ENCODE measurements around the gene LYL1. TPM values are rescaled to one million over a fixed set of nuclear protein-coding genes. Genes with fewer than 3 reads are reported as not detected.

The LYL1 gene
- total RNA-seq, 4 donors from 2014 or later = 21.1 to 43.5 (median 25.8) TPM

DNA sequence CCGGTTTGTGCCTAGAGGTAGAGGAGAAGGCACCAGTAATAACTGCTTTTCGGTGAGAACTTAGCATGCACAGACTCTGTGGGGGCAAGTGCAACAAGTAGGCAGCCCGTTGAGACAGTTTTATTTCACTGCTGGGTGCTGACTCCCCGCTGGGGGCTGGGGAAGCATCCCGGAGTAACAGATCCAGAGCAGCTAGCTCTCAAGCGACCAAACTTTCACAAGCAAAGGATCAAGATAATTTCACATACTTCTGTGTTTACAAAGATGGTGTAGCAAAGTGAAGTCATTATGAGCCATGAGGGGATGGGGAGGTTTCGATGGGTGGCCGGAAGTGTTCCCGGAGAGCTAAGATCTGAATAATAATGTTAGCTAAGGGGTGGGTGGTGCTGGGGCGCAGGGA, 18.2 kb upstream of the LYL1 start:
- Histone ChIP-seq H3K9me3 (no peaks in the 10 kb centered on the region), H3K4me1 (peaks cover 0 to 59% (median 23%) of the 10 kb centered on the region in 4 donors), H3K4me3 (no peak overlapping the region), H3K36me3 (peaks cover 0 to 5% (median 0%) of the 10 kb centered on the region in 3 donors), H3K27ac (peak overlapping the region in 1 of 4 donors; percentile 30), H3K27me3 (no peaks in the 10 kb centered on the region)
- TF ChIP-seq EP300 (IDR thresholded peaks at IDR 0.05) = no peak
- TF ChIP-seq, protein P1, sequence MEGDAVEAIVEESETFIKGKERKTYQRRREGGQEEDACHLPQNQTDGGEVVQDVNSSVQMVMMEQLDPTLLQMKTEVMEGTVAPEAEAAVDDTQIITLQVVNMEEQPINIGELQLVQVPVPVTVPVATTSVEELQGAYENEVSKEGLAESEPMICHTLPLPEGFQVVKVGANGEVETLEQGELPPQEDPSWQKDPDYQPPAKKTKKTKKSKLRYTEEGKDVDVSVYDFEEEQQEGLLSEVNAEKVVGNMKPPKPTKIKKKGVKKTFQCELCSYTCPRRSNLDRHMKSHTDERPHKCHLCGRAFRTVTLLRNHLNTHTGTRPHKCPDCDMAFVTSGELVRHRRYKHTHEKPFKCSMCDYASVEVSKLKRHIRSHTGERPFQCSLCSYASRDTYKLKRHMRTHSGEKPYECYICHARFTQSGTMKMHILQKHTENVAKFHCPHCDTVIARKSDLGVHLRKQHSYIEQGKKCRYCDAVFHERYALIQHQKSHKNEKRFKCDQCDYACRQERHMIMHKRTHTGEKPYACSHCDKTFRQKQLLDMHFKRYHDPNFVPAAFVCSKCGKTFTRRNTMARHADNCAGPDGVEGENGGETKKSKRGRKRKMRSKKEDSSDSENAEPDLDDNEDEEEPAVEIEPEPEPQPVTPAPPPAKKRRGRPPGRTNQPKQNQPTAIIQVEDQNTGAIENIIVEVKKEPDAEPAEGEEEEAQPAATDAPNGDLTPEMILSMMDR (IDR thresholded peaks at IDR 0.05) = no peak
- no peak for TF ChIP-seq POLR2A (IDR thresholded peaks at IDR 0.05)
- 57 to 64% methylated on average over 10 of the region's 10 CpGs for WGBS, 2 donors
- no peak for DNase-seq (ENCODE audit: low spot score in 2 of 2)

DNA sequence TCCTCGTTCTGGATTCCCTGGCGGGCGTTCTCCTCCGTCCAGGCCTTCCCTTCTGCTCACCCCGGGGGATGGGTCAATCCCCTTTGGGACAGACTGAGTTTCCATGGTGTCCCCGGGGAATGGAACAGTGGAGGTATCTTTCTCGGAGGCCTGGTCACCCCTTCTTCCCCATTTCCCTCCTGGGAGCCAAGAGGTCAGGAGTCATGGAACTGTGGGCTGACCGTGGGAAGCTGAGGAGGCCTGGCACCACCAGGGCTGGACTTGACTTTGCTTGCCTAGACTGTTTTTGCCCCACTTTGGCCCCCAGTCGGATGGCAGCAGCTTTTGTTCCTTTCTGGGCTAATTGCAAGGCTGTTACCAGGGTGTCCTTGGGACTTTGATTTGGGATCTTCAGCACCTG, 17.4 kb upstream of the LYL1 start:
- Histone ChIP-seq H3K36me3 (peaks cover 0 to 7% (median 0%) of the 10 kb centered on the region in 3 donors), H3K27me3 (no peaks in the 10 kb centered on the region), H3K4me3 (no peak overlapping the region), H3K4me1 (peaks cover 0 to 67% (median 26%) of the 10 kb centered on the region in 4 donors), H3K9me3 (no peaks in the 10 kb centered on the region), H3K27ac (peak overlapping the region in 1 of 4 donors; percentile 35)
- 72 to 75% methylated on average over 8 to 9 of the region's 9 CpGs for WGBS, 2 donors
- TF ChIP-seq EP300 (IDR thresholded peaks at IDR 0.05) = no peak
- TF ChIP-seq, protein P1 (IDR thresholded peaks at IDR 0.05) = no peak
- no peak for TF ChIP-seq POLR2A (IDR thresholded peaks at IDR 0.05)
- no peak for DNase-seq (ENCODE audit: low spot score in 2 of 2)

DNA sequence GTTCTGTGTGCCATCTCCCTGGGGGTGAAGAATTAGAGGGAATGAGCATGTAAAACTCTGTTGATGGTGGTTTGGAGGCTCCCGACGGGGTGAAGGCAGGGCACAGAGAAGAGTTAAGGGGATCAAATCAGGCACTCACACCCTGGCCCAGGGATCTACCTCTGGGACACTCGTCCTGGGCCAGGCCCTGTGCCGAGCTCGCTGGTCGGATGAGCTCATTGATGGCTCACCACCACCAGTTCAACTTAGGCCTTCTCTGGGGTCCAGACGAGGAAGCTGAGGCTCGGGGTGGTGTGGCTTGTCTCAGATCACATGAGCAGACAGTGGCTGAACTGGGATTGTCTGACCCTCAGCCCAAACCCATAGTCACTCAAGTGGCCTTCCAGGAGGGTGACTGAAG, 17.0 kb upstream of the LYL1 start:
- Histone ChIP-seq H3K27ac (peak overlapping the region in 1 of 4 donors; percentile 84), H3K4me3 (peak overlapping the region in 1 of 4 donors; percentile 99)
- 60% methylated on average over 8 of the region's 8 CpGs for WGBS, 2 donors

DNA sequence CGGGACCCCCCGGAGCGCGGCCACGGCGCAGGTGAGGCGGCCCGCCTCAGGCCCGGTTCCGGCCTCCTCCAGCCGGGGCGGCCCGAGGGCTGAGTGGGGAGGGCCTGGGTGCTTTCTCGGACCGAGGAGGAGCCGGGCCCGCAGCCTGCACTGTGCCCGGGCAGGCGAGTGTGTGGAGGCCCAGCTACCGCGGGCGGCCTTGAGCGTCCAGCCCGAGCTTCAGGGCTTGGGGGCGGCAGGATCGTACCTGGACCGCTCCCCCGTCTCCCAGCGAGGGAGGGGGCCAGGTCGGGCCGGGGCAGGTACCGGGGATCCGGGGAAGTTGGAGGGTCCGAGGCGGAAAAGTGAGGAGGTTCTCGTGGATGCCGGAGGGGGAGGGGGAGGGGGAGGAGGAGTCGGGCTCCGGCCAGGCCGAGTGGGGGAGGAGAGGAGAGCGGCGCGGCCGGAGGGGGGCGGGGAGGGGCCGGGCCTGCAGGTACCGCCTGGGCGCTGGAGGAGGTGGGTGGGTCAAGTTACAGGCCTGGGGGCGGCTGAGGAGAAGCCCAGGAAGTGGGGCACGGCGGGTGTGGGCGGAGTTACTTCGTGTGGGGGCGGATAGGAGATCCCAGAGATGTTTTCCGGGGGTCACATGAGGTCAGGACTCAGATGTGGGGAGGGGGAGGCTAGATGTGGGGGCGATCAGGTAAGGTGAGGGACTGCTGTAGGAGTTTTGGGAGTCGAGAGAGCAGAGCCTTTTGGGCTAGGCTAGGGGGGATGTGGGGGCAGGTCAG, 16.0 kb upstream of the LYL1 start:
- Histone ChIP-seq H3K4me1 (peaks cover 0 to 70% (median 26%) of the 10 kb centered on the region in 4 donors), H3K36me3 (peaks cover 0 to 21% (median 0%) of the 10 kb centered on the region in 3 donors), H3K4me3 (peak overlapping the region; percentile 56 to 99 (median 92)), H3K9me3 (no peaks in the 10 kb centered on the region), H3K27ac (peak overlapping the region in 3 of 4 donors; percentile 5 to 84 (median 75)), H3K27me3 (no peaks in the 10 kb centered on the region)
- WGBS, 2 donors = 1 to 3% methylated on average over 25 to 37 of the region's 57 CpGs
- TF ChIP-seq POLR2A (IDR thresholded peaks at IDR 0.05) (no peak), EP300 (IDR thresholded peaks at IDR 0.05) (no peak)
- TF ChIP-seq, protein P1 (IDR thresholded peaks at IDR 0.05) = no peak
- no peak for DNase-seq (ENCODE audit: low spot score in 2 of 2)

More for the DNA sequence above, 17.0 kb upstream of the LYL1 start:
- peaks cover 0 to 11% (median 0%) of the 10 kb centered on the region in 3 donors for H3K36me3 ChIP-seq
- peaks cover 0 to 70% (median 26%) of the 10 kb centered on the region in 4 donors for H3K4me1 ChIP-seq
- H3K9me3 ChIP-seq = no peaks in the 10 kb centered on the region
- no peaks in the 10 kb centered on the region for H3K27me3 ChIP-seq
- TF ChIP-seq EP300 (IDR thresholded peaks at IDR 0.05) = no peak
- TF ChIP-seq POLR2A (IDR thresholded peaks at IDR 0.05) = no peak
- TF ChIP-seq, protein P1 (IDR thresholded peaks at IDR 0.05) = no peak
- DNase-seq (ENCODE audit: low spot score in 2 of 2) = no peak
